PC-3 (cell line): ENCODE results near the gene SLC6A18. TPM values are rescaled to one million over a fixed set of nuclear protein-coding genes. Genes with fewer than 3 reads are reported as not detected.

Experiments
- ATAC-seq: fragments of 200-7000 bp; cut with Tn5 transposase; 2 replicates; pipeline ENCODE4 v1.9.1; 2020; ENCODE audit warnings: mild to moderate bottlenecking, moderate library complexity
- BruUV-seq: library from RNA; stranded (reverse); fragments of 400-500 nt; replicated peaks from 2 replicates; lab custom pipeline; 2021; lab: Mats Ljungman, UMichigan
- CTCF ChIA-PET: fragments of 300-600 bp; sonication (Branson Sonifier 250); formaldehyde crosslinking; loops from one replicate; lab custom pipeline; 2022; ENCODE audit warnings: antibody characterized with exemption; lab: Charles Lee
- POLR2A ChIA-PET: fragments of 300-600 bp; sonication (Branson Sonifier 250); formaldehyde crosslinking; loops from one replicate; lab custom pipeline; 2022; ENCODE audit warnings: antibody characterized with exemption; ENCODE audit not compliant: unreplicated experiment; lab: Charles Lee
- DNase-seq: peaks from one replicate; pipeline ENCODE4 v3.0.0-alpha.2; 2015
- H2AFZ ChIP-seq: fragments of 300-600 bp; sonication (generic); 2 replicates; pipeline ENCODE4 v1.6.0; 2016; ENCODE audit warnings: antibody characterized with exemption, low read length
- H3F3A ChIP-seq: fragments of 300-600 bp; sonication (generic); one replicate; pipeline ENCODE4 v1.6.0; 2017; ENCODE audit warnings: antibody characterized with exemption, low read length, control low read depth, mild to moderate bottlenecking; ENCODE audit not compliant: unreplicated experiment
- H3K27ac ChIP-seq: fragments of 300-600 bp; sonication (generic); 2 replicates; pipeline ENCODE4 v1.5.1; 2016; ENCODE audit warnings: mild to moderate bottlenecking, low read length
- H3K27me3 ChIP-seq: fragments of 300-600 bp; sonication (generic); 2 replicates; pipeline ENCODE4 v1.6.1; 2016; ENCODE audit warnings: low read length, mixed read lengths
- H3K36me3 ChIP-seq: fragments of 300-600 bp; sonication (generic); 2 replicates; pipeline ENCODE4 v1.6.1; 2016; ENCODE audit warnings: low read depth, mixed run types, low read length, mixed read lengths
- H3K4me1 ChIP-seq: fragments of 300-600 bp; sonication (generic); 2 replicates; pipeline ENCODE4 v1.5.1; 2016; ENCODE audit warnings: low read length; ENCODE audit not compliant: insufficient read depth
- H3K4me2 ChIP-seq: fragments of 300-600 bp; sonication (generic); 2 replicates; pipeline ENCODE4 v1.6.0; 2016; ENCODE audit warnings: low read length
- H3K4me3 ChIP-seq: fragments of 300-600 bp; sonication (generic); 2 replicates; pipeline ENCODE4 v1.5.1; 2016; ENCODE audit warnings: mild to moderate bottlenecking, low read length, mixed read lengths
- H3K79me2 ChIP-seq: fragments of 300-600 bp; sonication (generic); 2 replicates; pipeline ENCODE4 v1.6.1; 2017; ENCODE audit warnings: low read length, mixed read lengths
- H3K9ac ChIP-seq: fragments of 300-600 bp; sonication (generic); 2 replicates; pipeline ENCODE4 v1.6.0; 2016; ENCODE audit warnings: mild to moderate bottlenecking, low read length
- H3K9me2 ChIP-seq: fragments of 300-600 bp; sonication (generic); replicated peaks from 2 replicates; pipeline ENCODE4 v1.6.1; 2016; ENCODE audit warnings: mixed run types, low read length, mixed read lengths
- H3K9me3 ChIP-seq: fragments of 300-600 bp; sonication (generic); 2 replicates; pipeline ENCODE4 v1.6.1; 2016; ENCODE audit warnings: low read length, mixed read lengths
- H4K20me1 ChIP-seq: fragments of 300-600 bp; sonication (generic); 2 replicates; pipeline ENCODE4 v1.6.1; 2016; ENCODE audit warnings: low read length, mixed read lengths
- CTCF ChIP-seq: fragments of 300-600 bp; sonication (generic); conservative IDR thresholded peaks from 2 replicates; pipeline ENCODE4 v1.5.1; 2017; ENCODE audit warnings: antibody characterized with exemption, low read depth, mild to moderate bottlenecking, low read length
- EZH2 ChIP-seq: fragments of 300-600 bp; sonication (generic); IDR thresholded peaks from one replicate; pipeline ENCODE4 v1.6.1; 2017; ENCODE audit warnings: antibody characterized with exemption, mild to moderate bottlenecking, low read length; ENCODE audit not compliant: unreplicated experiment
- EZH2phosphoT487 ChIP-seq: fragments of 300-600 bp; sonication (generic); IDR thresholded peaks from 2 replicates; pipeline ENCODE4 v1.6.1; 2018; ENCODE audit warnings: mild to moderate bottlenecking, antibody characterized with exemption, low read length, borderline replicate concordance
- intact Hi-C: fragments of 100-400 bp; cut with micrococcal nuclease; formaldehyde crosslinking; loops from 2 replicates; pipeline ENCODE4 v1.9.0; 2023
- total RNA-seq: library from RNA; depleted of rRNA; stranded (reverse); fragments of >200 nt; gene quantifications from 2 replicates; pipeline ENCODE4 v1.2.3, GENCODE V29; 2014

Gene SLC6A18
- total RNA-seq, 1 experiment from 2014 or later = not detected

- H3K79me2 ChIP-seq = no peaks in the 10 kb centered on the region
These were observed 32.1 kb upstream of the SLC6A18 start for GRCh38 chr5:1192971-1193590.

GRCh38 chr5:1193591-1193985 is 31.6 kb upstream of the SLC6A18 start:
- intact Hi-C loops = no loop called here
- Histone ChIP-seq H3K4me1 (no peaks in the 10 kb centered on the region), H3K27me3 (peaks cover 23% of the 10 kb centered on the region), H3K9ac (no peak overlapping the region), H3K4me2 (no peak overlapping the region), H3K27ac (no peak overlapping the region), H3K9me3 (no peaks in the 10 kb centered on the region), H3K36me3 (no peaks in the 10 kb centered on the region), H3K4me3 (no peak overlapping the region), H2AFZ (no peak overlapping the region), H3K9me2 (no peaks in the 10 kb centered on the region), H3K79me2 (no peaks in the 10 kb centered on the region), H3F3A (no peaks in the 10 kb centered on the region), H4K20me1 (no peaks in the 10 kb centered on the region)
- ATAC-seq = no peak
- no peak for TF ChIP-seq EZH2phosphoT487
- no peak for TF ChIP-seq CTCF
- no peak for TF ChIP-seq EZH2
- BruUV-seq = no TSS peak
- ChIA-PET CTCF (no interaction called here), POLR2A (no interaction called here)
- no peak for DNase-seq

More at GRCh38 chr5:1192971-1193590, 32.1 kb upstream of the SLC6A18 start:
- H2AFZ ChIP-seq = no peak overlapping the region
- CTCF ChIA-PET = no interaction called here
- TF ChIP-seq EZH2phosphoT487 = no peak
- no peak for TF ChIP-seq EZH2
- TF ChIP-seq CTCF = no peak
- no peak overlapping the region for H3K27ac ChIP-seq
- H4K20me1 ChIP-seq = no peaks in the 10 kb centered on the region
- no peaks in the 10 kb centered on the region for H3K9me2 ChIP-seq
- DNase-seq (no peak), ATAC-seq (no peak)
- H3K4me3 ChIP-seq = no peak overlapping the region
- no peak overlapping the region for H3K9ac ChIP-seq
- no peaks in the 10 kb centered on the region for H3K36me3 ChIP-seq
- no peaks in the 10 kb centered on the region for H3K9me3 ChIP-seq
- H3K4me1 ChIP-seq = no peaks in the 10 kb centered on the region
- peaks cover 24% of the 10 kb centered on the region for H3K27me3 ChIP-seq
- H3F3A ChIP-seq = no peaks in the 10 kb centered on the region
- no TSS peak for BruUV-seq
- intact Hi-C loops = no loop called here
- POLR2A ChIA-PET = no interaction called here
- no peak overlapping the region for H3K4me2 ChIP-seq

- TF ChIP-seq EZH2 (no peak), CTCF (no peak), EZH2phosphoT487 (no peak)
- H4K20me1 ChIP-seq = no peaks in the 10 kb centered on the region
- H3K27ac ChIP-seq = no peak overlapping the region
- H3K9me2 ChIP-seq = no peaks in the 10 kb centered on the region
- H3K4me3 ChIP-seq = no peak overlapping the region
- BruUV-seq = no TSS peak
- peaks cover 27% of the 10 kb centered on the region for H3K27me3 ChIP-seq
- H3F3A ChIP-seq = no peaks in the 10 kb centered on the region
- H3K79me2 ChIP-seq = no peaks in the 10 kb centered on the region
- no peak overlapping the region for H3K4me2 ChIP-seq
- intact Hi-C loops = no loop called here
- POLR2A ChIA-PET = no interaction called here
- H3K4me1 ChIP-seq = no peaks in the 10 kb centered on the region
- H3K36me3 ChIP-seq = no peaks in the 10 kb centered on the region
- no peaks in the 10 kb centered on the region for H3K9me3 ChIP-seq
- CTCF ChIA-PET = no interaction called here
- DNase-seq (no peak), ATAC-seq (no peak)
- H3K9ac ChIP-seq = no peak overlapping the region
- no peak overlapping the region for H2AFZ ChIP-seq
These were observed 30.8 kb upstream of the SLC6A18 start for GRCh38 chr5:1194378-1194777.
